ENCODE data around the gene VPS13D. TPM values are rescaled to one million over a fixed set of nuclear protein-coding genes. Genes with fewer than 3 reads are reported as not detected.
A peak's percentile ranks its signal among the peaks of the same experiment; 100 is the strongest.

The VPS13D gene
- total and polyA plus RNA-seq, 2 of the 4 experiments (the other 2 are of a cell fraction) = 9.0 to 16.3 TPM

GRCh38 chr1:12186679-12186985, 43.2 kb upstream of the VPS13D start:
- CTCF ChIA-PET = interaction anchor here (0.6 kb wide), 1 partner anchor 472 kb away, joined by 7 read pairs; no protein-coding TSS in a partner anchor
- no peak overlapping the region for H4K5ac ChIP-seq (ENCODE audit: low read depth, low read length)
- in situ Hi-C loops (cut with MboI; ENCODE audit: low sequenced_read_pairs) = no loop called here
- no peak overlapping the region for H2BK20ac ChIP-seq (ENCODE audit: low read depth, low read length)
- intact Hi-C loops (cut with micrococcal nuclease) = loop anchor here (1.0 kb wide), 1 partner anchor 61 kb away; no protein-coding TSS in a partner anchor
- H3K56ac ChIP-seq (ENCODE audit: extremely low read depth, insufficient read depth, low read length) = no peak overlapping the region
- no peak for ATAC-seq (ENCODE audit: low read depth)
- H2AK9ac ChIP-seq (replicated peaks; ENCODE audit: low read depth, low read length, poor library complexity) = peak overlapping the region; percentile 40
- no peak overlapping the region for H2BK5ac ChIP-seq (ENCODE audit: low read depth, low read length, poor library complexity, severe bottlenecking)
- no peak overlapping the region for H3K9ac ChIP-seq (ENCODE audit: low read depth, low read length)
- POLR2A ChIA-PET (ENCODE audit: unreplicated experiment) = interaction anchor here (0.6 kb wide), 1 partner anchor 76 kb away, joined by 5 read pairs; no protein-coding TSS in a partner anchor
- H3K23ac ChIP-seq (ENCODE audit: low read depth, low read length) = no peak overlapping the region
- TF ChIP-seq MAFK (IDR thresholded peaks at IDR 0.05; ENCODE audit: low read depth, low read length) (no peak), MAZ (IDR thresholded peaks at IDR 0.05; ENCODE audit: borderline replicate concordance, low read depth, low read length) (no peak), USF2 (IDR thresholded peaks at IDR 0.05; ENCODE audit: low read depth, low read length) (peak; percentile 10; the same call in 1 of the 2 replicates)
- H3K27me3 ChIP-seq (ENCODE audit: control insufficient read depth, insufficient read depth, low read length) = no peaks in the 10 kb centered on the region
- peaks cover 2% of the 10 kb centered on the region; the same call in 1 of the 2 replicates for H3K36me3 ChIP-seq (ENCODE audit: control insufficient read depth, insufficient read depth, low read length)
- peak overlapping the region in 1 of 2 experiments; percentile 61; a peak in 2 of 4 replicates for H4K8ac ChIP-seq (ENCODE audit: low read depth in 2 of 2, low read length in 2 of 2)
- no peak overlapping the region; the same call in 1 of the 2 replicates for H3K18ac ChIP-seq (ENCODE audit: low read depth, low read length)
- H4K20me1 ChIP-seq (ENCODE audit: insufficient read depth, low read length) = no peaks in the 10 kb centered on the region
- 86% methylated on average over 3 of the region's 4 CpGs; no CpG with 5 or more reads in 1 of the 2 experiments for WGBS, 2 experiments (ENCODE audit: extremely low coverage in 2 of 2, insufficient read length in 1 of 2)
- H3K9me1 ChIP-seq (ENCODE audit: insufficient read depth, low read length) = no peaks in the 10 kb centered on the region
- dilution Hi-C loops (cut with HindIII; ENCODE audit: low sequenced_read_pairs, unreplicated experiment) = no loop called here
- peak overlapping the region; percentile 85; the same call in 1 of the 3 replicates for H2BK15ac ChIP-seq (ENCODE audit: low read depth, low read length)
- H3K14ac ChIP-seq (replicated peaks; ENCODE audit: low read depth, low read length) = no peak overlapping the region
- no peak overlapping the region; the same call in 1 of the 2 replicates for H4K91ac ChIP-seq (ENCODE audit: insufficient read depth, low read depth, low read length)
- H3K4ac ChIP-seq (ENCODE audit: low read depth, low read length) = 0 out of 2 replicates have a peak overlapping the region, but pooled peaks have one; percentile 88
- BruUV-seq (replicated peaks) = no TSS peak
- H2BK120ac ChIP-seq (ENCODE audit: low read depth, low read length) = no peak overlapping the region
- 0 out of 2 replicates have a peak overlapping the region, but pooled peaks have one; percentile 92 for H2AK5ac ChIP-seq (ENCODE audit: low read depth, low read length)
- DNase-seq = peak; percentile 25
- H3K4me1 ChIP-seq (ENCODE audit: control insufficient read depth, insufficient read depth, low read length) = peaks cover 32% of the 10 kb centered on the region
- H3K4me2 ChIP-seq (ENCODE audit: low read depth, low read length) = no peak overlapping the region
- peaks cover 0 to 4% of the 10 kb centered on the region in 2 experiments; a peak in 3 of 4 replicates for H3K79me1 ChIP-seq (ENCODE audit: low read depth in 1 of 2, low read length in 2 of 2)
- no peak overlapping the region for H3K27ac ChIP-seq (ENCODE audit: insufficient read depth, low read length)
- no peak overlapping the region for H2AFZ ChIP-seq (replicated peaks; ENCODE audit: low read length, poor library complexity)
- no peaks in the 10 kb centered on the region for H3K9me3 ChIP-seq (ENCODE audit: control insufficient read depth, insufficient read depth, low read length)
- H3K4me3 ChIP-seq (ENCODE audit: insufficient read depth, low read depth, low read length) = no peak overlapping the region
